Hematopoietic multipotent progenitor cell (in vitro differentiated cells): Measurements from ENCODE around the gene PROK1. TPM values are rescaled to one million over a fixed set of nuclear protein-coding genes. Genes with fewer than 3 reads are reported as not detected.
A peak's percentile ranks its signal among the peaks of the same experiment; 100 is the strongest.
"Not testable (repeated sequence)": the region's sequence is repeated elsewhere in the genome, so short reads cannot be mapped to it uniquely, and the experiment has no call there.

Experiments used
- DNase-seq, 3 donors: peaks; one replicate each; pipeline ENCODE4 v3.0.0-alpha.2; 2011 to 2015; ENCODE audit warnings: low read depth in 2 of 3, low spot score in 2 of 3
- total RNA-seq: library from RNA; depleted of rRNA; stranded (reverse); fragments of >200 nt; gene quantifications from one replicate; pipeline ENCODE4 v1.2.3, GENCODE V29; 2012

The PROK1 gene, protein sequence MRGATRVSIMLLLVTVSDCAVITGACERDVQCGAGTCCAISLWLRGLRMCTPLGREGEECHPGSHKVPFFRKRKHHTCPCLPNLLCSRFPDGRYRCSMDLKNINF
- under 0.01 TPM for total RNA-seq

- no peak for DNase-seq
Measured at GRCh38 chr1:110450929-110451328, at the start of gene PROK1. Gene PROK1, plus strand, starts transcription at chr1:110451149. Its CDS starts 68 bp downstream, at chr1:110451217.

GRCh38 chr1:110403805-110404204 lies 47.1 kb upstream of the PROK1 start:
- no peak for DNase-seq

GRCh38 chr1:110404401-110404800 lies 46.5 kb upstream of the PROK1 start:
- DNase-seq: no peak

DNA sequence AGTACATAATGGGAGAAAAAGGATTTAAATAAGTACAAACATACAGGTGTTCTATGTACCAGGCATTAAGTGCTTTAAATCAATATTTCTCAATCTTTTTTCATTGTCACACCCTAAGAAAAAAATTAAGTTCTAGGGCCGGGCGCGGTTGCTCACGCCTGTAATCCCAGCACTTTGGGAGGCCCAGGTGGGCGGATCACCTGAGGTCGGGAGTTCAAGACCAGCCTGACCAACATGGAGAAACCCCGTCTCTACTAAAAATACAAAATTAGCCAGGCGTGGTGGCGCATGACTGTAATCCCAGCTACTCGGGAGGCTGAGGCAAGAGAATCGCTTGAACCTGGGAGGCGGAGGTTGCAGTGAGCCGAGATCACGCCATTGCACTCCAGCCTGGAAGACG lies 44.5 kb upstream of the PROK1 start:
- not testable (repeated sequence) for DNase-seq

DNA sequence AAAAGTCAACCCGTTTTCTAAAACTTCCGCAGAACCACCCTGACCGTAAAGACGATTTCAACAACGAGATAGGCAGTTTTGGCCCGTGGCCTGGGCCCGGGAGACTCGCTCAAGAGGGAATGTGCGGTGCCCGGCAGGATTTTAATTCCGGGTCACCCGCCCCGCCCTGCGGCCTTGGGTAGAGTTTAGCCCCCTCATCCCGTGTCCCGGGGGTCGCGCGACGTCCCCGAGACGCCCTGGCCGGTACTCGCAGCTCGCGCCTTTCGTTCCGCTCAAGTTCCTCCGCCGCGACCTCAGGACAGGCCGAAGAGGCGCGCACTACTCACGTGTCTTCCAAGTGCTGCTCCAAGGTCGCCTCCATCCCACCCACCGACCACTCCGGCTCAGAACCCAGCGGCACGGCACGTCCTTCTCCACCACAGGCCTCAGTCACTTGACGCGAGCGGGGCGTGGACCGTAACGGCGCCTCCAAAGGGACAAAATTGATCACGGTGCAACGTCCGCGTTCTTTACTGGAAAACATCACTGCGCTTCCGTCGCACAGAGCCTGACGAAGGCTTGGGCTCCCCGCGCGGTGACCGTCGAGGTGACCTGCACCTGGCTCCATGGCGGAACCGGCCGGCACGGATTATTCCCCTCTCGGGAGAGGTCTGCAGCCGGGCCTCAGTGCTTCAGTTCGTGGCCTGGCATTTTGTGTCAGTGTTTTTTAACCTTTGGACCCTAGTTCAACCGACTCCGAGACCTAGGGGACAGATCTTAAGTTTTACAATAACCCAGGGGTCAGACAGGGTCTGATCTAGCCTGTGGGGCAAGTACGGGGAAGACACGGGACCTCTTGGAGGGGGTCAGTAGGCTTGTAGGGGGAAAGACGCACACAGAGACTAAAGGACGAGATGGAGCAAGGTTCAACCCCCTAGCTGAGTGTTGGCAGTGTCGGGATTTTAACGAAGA lies 43.4 kb upstream of the PROK1 start, which contains the start of gene LAMTOR5:
Gene LAMTOR5, minus strand, starts transcription at position 435 of the 951 bp plus-strand sequence. Its CDS starts 74 bp downstream, at position 361.
- DNase-seq: peak; percentile 82 to 96 (median 96)

DNA sequence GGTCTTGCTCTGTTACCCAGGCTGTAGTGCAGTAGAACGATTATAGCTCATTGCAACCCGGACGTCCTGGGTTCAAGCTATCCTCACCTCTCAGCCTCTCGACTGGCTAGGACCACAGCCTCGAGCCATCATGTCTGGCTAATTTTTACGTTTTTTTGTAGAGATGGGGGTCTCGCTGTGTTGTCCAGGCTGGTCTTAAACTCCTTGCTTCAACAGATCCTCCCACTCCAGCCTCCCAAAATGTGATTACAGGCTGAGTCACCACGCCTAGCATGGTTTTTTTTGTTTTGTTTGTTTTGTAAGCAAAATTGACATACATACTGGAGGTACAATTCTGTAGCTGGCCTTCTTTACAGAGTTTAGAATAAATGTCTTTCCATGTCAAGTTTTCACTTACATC lies 42.5 kb upstream of the PROK1 start:
- no peak for DNase-seq

- DNase-seq: no peak
Measured at GRCh38 chr1:110409316-110409715, 41.6 kb upstream of the PROK1 start.

GRCh38 chr1:110411173-110411735 lies 39.7 kb upstream of the PROK1 start:
- no peak for DNase-seq

DNA sequence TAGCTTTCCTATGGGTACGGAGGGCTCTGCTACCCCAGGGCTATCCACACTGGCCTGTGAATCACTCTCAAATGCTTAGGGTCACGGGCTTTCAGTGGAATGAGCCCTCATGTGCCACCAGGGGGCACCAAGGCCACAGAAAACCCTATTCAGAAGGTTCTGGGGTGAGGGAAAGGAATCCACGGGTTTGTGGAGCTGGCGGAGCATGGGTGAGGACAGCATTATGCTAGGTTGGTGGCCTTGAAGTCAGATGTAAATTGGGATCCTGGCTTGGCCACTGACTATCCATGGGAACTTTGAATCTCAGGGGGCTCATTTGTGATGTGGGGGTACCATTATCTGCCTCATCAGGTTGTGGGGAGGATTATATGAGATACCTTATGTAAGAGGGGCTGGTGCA lies 38.4 kb upstream of the PROK1 start:
- DNase-seq: peak; percentile 23 to 90 (median 79)

GRCh38 chr1:110413045-110413444 lies 37.9 kb upstream of the PROK1 start:
- not testable (repeated sequence) for DNase-seq

GRCh38 chr1:110418729-110419128 lies 32.2 kb upstream of the PROK1 start:
- DNase-seq: no peak

GRCh38 chr1:110420023-110420662 lies 30.8 kb upstream of the PROK1 start:
- DNase-seq: no peak

DNA sequence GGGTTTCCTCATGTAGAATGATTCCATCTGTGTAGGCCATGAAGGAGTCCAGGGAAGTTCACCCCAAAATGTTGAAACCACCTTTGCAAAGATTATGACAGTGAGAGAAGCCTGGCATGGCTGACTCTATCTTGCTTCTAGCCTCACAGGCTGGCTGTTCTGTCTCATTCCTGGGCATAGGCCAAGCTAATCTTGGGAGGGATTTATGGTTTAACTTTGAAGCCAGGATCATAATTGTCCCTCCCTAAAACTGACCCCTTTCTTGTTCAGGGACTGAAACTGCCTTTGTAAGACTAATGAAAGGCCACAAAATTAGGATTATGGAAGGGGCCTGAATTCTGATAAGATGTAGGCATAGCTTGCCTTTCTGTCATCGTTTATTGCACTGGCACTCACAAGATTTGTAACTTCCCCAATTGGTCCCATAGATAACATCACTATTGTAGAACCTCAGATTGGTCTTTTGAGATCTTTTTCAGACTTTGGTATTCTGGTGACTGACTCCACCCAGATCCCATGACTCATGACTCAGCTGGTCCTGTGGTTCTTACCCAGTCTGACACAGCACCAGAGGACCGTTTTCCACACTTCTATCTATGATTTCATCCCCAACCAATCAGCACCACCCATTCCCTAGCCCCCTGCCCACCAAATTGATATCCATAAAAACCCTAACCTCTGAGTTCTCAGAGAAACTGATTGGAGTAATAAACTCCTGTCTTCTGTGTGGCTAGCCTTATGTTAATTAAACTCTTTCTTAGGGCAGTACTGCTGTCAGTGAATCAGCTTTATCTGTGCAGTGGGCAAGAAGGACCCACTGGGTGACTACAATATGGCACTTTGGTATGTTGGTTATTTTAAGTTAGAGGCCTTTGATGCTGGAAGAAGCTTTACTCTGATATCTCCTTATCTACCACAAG lies 29.8 kb upstream of the PROK1 start:
- DNase-seq: peak in 2 of 3 donors; percentile 68 to 80

DNA sequence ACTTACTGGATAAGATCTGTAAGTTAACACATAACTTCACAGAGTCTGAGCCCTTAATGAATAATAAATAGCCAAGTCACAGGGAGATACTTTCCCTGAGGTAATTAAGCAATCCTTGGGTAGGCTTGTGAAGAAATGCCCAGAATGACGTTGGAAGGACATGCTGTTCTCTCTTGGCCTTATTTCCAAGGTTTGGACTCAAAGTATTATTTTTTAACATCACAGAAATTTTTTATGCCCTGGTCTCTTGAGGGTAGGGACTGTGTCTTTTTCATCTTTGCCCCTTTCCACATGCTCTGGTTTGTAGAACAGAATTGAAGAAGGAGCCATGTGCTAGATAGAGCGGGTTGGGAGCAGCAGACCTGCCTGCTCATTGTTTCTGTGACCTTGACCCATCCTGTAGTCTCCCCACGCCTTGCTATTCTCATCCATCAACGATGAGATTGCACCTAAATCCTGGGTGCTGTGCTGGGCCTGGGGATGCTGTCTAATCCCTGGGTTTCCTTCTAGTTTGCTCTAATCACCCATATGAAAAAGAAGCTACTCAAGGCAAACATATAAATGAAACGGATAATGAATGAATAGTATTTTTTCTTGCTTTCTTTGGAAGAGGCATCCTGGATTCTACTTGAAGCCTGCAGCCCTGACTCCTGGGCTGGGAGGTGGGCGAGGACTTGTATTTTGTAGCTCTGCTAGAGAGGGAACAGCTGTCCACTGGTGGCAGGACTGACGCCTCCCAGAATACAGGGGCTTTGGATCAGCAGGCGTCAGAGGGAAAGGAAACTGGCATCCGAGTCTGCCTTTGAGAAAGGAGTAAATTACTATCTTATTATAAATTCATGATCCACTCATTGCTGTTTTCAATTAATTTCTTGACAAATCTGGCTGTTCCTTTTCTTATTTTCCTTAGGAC lies 26.0 kb upstream of the PROK1 start:
- DNase-seq: no peak

DNA sequence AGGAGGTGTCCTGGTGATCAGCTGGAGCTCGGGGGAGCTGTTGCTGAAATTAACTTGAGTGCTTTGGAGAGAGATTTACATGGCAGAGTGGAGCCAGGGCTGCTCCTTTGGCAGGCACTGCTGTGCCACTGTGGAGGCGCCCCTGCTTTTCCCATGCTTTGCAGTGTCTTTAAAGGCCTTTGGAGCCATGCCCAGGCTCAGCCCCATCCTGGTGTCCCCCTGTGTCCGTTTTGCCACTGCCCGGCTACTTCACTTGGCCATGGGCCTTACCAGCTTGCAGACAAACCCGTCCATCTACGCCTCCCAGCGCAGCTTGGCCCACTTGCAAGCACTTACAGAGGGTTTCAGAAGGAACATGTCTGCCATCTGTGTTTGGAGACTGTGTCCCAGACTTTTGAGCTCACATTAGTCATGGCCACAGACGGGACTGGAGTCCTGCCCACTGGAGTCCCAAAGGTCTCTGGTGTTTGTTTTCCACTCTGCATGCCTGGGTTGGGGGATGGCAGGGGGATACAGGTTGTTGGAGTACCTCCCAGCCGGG lies 25.3 kb upstream of the PROK1 start:
- no peak for DNase-seq

- peak in 2 of 3 donors; percentile 39 to 56 for DNase-seq
Measured at GRCh38 chr1:110426854-110427253, 24.1 kb upstream of the PROK1 start.

GRCh38 chr1:110428946-110429345 lies 22.0 kb upstream of the PROK1 start:
- DNase-seq: no peak

DNA sequence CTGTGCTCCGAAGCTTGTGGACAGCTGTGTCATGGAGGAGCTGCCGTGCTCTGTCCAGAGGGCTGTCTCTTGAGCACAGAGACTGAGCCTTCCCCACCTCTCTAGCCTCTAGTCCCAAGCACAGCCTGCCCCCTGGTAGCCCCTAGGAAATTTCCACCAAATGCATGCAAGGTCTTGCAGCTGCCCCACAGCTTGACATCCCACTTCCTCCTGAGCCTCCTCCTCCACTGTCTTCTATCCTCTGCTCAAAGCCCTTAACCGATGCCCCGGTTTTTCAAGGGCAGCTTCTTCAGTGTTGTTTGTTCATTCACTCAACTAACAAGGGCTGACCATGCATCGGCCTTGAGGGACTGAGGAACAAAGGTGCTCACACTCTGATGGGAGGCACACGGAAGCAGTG lies 20.6 kb upstream of the PROK1 start:
- no peak for DNase-seq

DNA sequence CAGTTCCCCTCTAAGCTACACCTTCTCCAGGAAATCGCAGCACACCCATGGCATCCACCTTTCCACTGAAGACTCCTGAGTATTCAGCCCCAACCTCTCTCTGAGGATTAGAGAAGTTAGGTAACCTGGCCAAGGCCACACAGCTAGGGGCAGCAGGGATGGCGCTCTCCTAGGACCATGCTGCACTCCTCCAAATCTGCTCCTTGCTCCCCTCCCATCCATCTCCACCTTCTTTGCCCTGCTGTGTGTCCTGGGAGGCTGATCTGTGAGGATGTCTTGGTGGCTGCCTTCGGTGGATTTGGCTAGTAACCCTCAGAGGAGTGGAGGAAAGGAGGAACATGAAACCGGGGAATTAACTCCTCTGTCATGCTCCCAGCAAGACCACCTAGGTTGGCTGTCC lies 20.0 kb upstream of the PROK1 start:
- DNase-seq: no peak
